Measurements from ENCODE around the gene NUCKS1.

The NUCKS1 gene

GRCh38 chr1:205692423-205692822 lies 57.6 kb downstream of the NUCKS1 start:
- no peaks in the 10 kb centered on the region for H3K36me3 ChIP-seq (ENCODE audit: insufficient read depth, low read length)
- H3K9me2 ChIP-seq (ENCODE audit: low read depth, low read length): no peaks in the 10 kb centered on the region
- TF ChIP-seq EZH2 (IDR thresholded peaks at IDR 0.05; ENCODE audit: borderline replicate concordance, low read length) (no peak), CTCF (IDR thresholded peaks at IDR 0.05; ENCODE audit: low read length) (no peak)
- no peak overlapping the region for H3K4me2 ChIP-seq (ENCODE audit: low read length)
- H4K20me1 ChIP-seq (ENCODE audit: insufficient read depth, low read length): no peaks in the 10 kb centered on the region
- no peak overlapping the region for H3K27ac ChIP-seq (ENCODE audit: low read depth, low read length, poor library complexity, severe bottlenecking)
- no peaks in the 10 kb centered on the region for H3F3A ChIP-seq (ENCODE audit: insufficient read depth, low read length)
- H3K79me2 ChIP-seq (ENCODE audit: insufficient read depth, low read length): no peaks in the 10 kb centered on the region
- H3K27me3 ChIP-seq (ENCODE audit: insufficient read depth, low read length): peaks cover 6% of the 10 kb centered on the region; the same call in 1 of the 2 replicates
- no peak overlapping the region for H3K9ac ChIP-seq (ENCODE audit: low read length)
- no peak overlapping the region for H2AFZ ChIP-seq (ENCODE audit: low read length)
- no peak overlapping the region for H3K4me3 ChIP-seq (ENCODE audit: low read depth, low read length, poor library complexity, severe bottlenecking)
- peaks cover 5% of the 10 kb centered on the region for H3K4me1 ChIP-seq (ENCODE audit: insufficient read depth, low read length, severe bottlenecking)
- no peaks in the 10 kb centered on the region for H3K9me3 ChIP-seq (ENCODE audit: low read length)

- H3K9ac ChIP-seq (ENCODE audit: low read length): no peak overlapping the region
- no peak overlapping the region for H2AFZ ChIP-seq (ENCODE audit: low read length)
- H3K4me1 ChIP-seq (ENCODE audit: insufficient read depth, low read length, severe bottlenecking): peaks cover 5% of the 10 kb centered on the region
- no peak overlapping the region for H3K4me2 ChIP-seq (ENCODE audit: low read length)
- H3K4me3 ChIP-seq (ENCODE audit: low read depth, low read length, poor library complexity, severe bottlenecking): no peak overlapping the region
- no peaks in the 10 kb centered on the region for H3K79me2 ChIP-seq (ENCODE audit: insufficient read depth, low read length)
- TF ChIP-seq EZH2 (IDR thresholded peaks at IDR 0.05; ENCODE audit: borderline replicate concordance, low read length) (no peak), CTCF (IDR thresholded peaks at IDR 0.05; ENCODE audit: low read length) (no peak)
- H3K27me3 ChIP-seq (ENCODE audit: insufficient read depth, low read length): peaks cover 6% of the 10 kb centered on the region; the same call in 1 of the 2 replicates
- no peaks in the 10 kb centered on the region for H3K9me3 ChIP-seq (ENCODE audit: low read length)
- no peaks in the 10 kb centered on the region for H4K20me1 ChIP-seq (ENCODE audit: insufficient read depth, low read length)
- no peaks in the 10 kb centered on the region for H3K36me3 ChIP-seq (ENCODE audit: insufficient read depth, low read length)
- no peaks in the 10 kb centered on the region for H3K9me2 ChIP-seq (ENCODE audit: low read depth, low read length)
- no peaks in the 10 kb centered on the region for H3F3A ChIP-seq (ENCODE audit: insufficient read depth, low read length)
- H3K27ac ChIP-seq (ENCODE audit: low read depth, low read length, poor library complexity, severe bottlenecking): no peak overlapping the region
Observed at GRCh38 chr1:205690122-205690756, 59.7 kb downstream of the NUCKS1 start.

- Histone ChIP-seq H3K9me2 (ENCODE audit: low read depth, low read length) (no peaks in the 10 kb centered on the region), H3K27me3 (ENCODE audit: insufficient read depth, low read length) (peaks cover 6% of the 10 kb centered on the region; the same call in 1 of the 2 replicates), H3K4me2 (ENCODE audit: low read length) (no peak overlapping the region), H3K36me3 (ENCODE audit: insufficient read depth, low read length) (no peaks in the 10 kb centered on the region), H3K9ac (ENCODE audit: low read length) (no peak overlapping the region), H3K27ac (ENCODE audit: low read depth, low read length, poor library complexity, severe bottlenecking) (no peak overlapping the region), H3K4me3 (ENCODE audit: low read depth, low read length, poor library complexity, severe bottlenecking) (no peak overlapping the region), H3K4me1 (ENCODE audit: insufficient read depth, low read length, severe bottlenecking) (peaks cover 5% of the 10 kb centered on the region), H4K20me1 (ENCODE audit: insufficient read depth, low read length) (no peaks in the 10 kb centered on the region), H3K79me2 (ENCODE audit: insufficient read depth, low read length) (no peaks in the 10 kb centered on the region), H3F3A (ENCODE audit: insufficient read depth, low read length) (no peaks in the 10 kb centered on the region), H3K9me3 (ENCODE audit: low read length) (no peaks in the 10 kb centered on the region), H2AFZ (ENCODE audit: low read length) (no peak overlapping the region)
- TF ChIP-seq EZH2 (IDR thresholded peaks at IDR 0.05; ENCODE audit: borderline replicate concordance, low read length): no peak
- TF ChIP-seq CTCF (IDR thresholded peaks at IDR 0.05; ENCODE audit: low read length): no peak
Observed at GRCh38 chr1:205689479-205689878, 60.5 kb downstream of the NUCKS1 start.

All from OCI-LY1 (cell line).